H1 (cell line): ENCODE data around the gene TMEM135. TPM values are rescaled to one million over a fixed set of nuclear protein-coding genes. Genes with fewer than 3 reads are reported as not detected.

ENCODE experiments used
- BCL11A ChIP-seq, 2 experiments: IDR thresholded peaks; one replicate each; pipeline ENCODE4 v1.6.1; 2011; ENCODE audit warnings: low read depth in 2 of 2, low read length in 2 of 2, mild to moderate bottlenecking in 2 of 2
- EGR1 ChIP-seq: IDR thresholded peaks from 2 replicates; pipeline ENCODE4 v1.6.1; 2011; ENCODE audit warnings: low read depth, low read length, borderline replicate concordance
- EP300 ChIP-seq, 2 experiments: IDR thresholded peaks; 1 replicate in 1 of 2; 2 replicates in 1 of 2; pipeline ENCODE4 v1.6.1; 2011 to 2012; ENCODE audit warnings: low read depth in 2 of 2, low read length in 2 of 2, mild to moderate bottlenecking in 2 of 2, borderline replicate concordance in 1 of 2, inconsistent platforms in 1 of 2, moderate library complexity in 1 of 2
- RAD21 ChIP-seq, 2 experiments: IDR thresholded peaks in 1 of 2; conservative IDR thresholded peaks in 1 of 2; 2 replicates each; pipeline ENCODE4 v1.6.1; 2011; ENCODE audit warnings: low read depth in 2 of 2, low read length in 2 of 2, improper control_type of control experiment in 1 of 2, inconsistent platforms in 1 of 2, mild to moderate bottlenecking in 1 of 2, moderate library complexity in 1 of 2
- RNF2 ChIP-seq: fragments of 200-900, 300-1000 bp; sonication (generic); IDR thresholded peaks from 2 replicates; pipeline ENCODE4 v1.7.1; 2016; ENCODE audit warnings: borderline replicate concordance, low read depth, mild to moderate bottlenecking, antibody characterized with exemption, low read length; ENCODE audit not compliant: poor library complexity, severe bottlenecking; ENCODE audit errors: missing control alignments
- polyA plus RNA-seq, 7 experiments: library from polyadenylated mRNA; depleted of rRNA in 3 of 7; stranded (reverse) in 5 of 7; unstranded in 2 of 7; fragments of >200 nt in 5 of 7; fragments of 200-250 nt in 2 of 7; gene quantifications; 1 replicate in 5 of 7; 2 replicates in 1 of 7; 4 replicates in 1 of 7; pipeline versions ENCODE4 v1.2.1 to v1.2.3, GENCODE V29; 2011 to 2013; ENCODE audit warnings: missing spikeins in 2 of 7, mixed read lengths in 2 of 7
- total RNA-seq: library from RNA; stranded (reverse); fragmentation: NEBNext Ultra II Directional; extraction: Animal tissue kit (Norgen Biotek cat#: 25700); gene quantifications from 2 replicates; pipeline ENCODE4 v1.2.1, GENCODE V29; 2021
- TF ChIP-seq, protein P1 (sequence below): fragments of 300-600 bp; sonication (generic); IDR thresholded peaks from 2 replicates; pipeline ENCODE4 v1.7.1; 2012; ENCODE audit warnings: low read length, moderate library complexity, mild to moderate bottlenecking, inconsistent platforms; ENCODE audit not compliant: insufficient replicate concordance
- TF ChIP-seq, protein P2 (sequence below): IDR thresholded peaks from 2 replicates; pipeline ENCODE4 v1.6.1; 2012; ENCODE audit warnings: inconsistent platforms

Gene TMEM135
- total and polyA plus RNA-seq, 2 of the 8 experiments (the other 6 are each of a cell fraction or from before 2014, with no cell fraction given), result 9.3 to 31.3 TPM

GRCh38 chr11:86999859-87000753 lies 37.6 kb upstream of the TMEM135 start (continued):
- TF ChIP-seq, protein P1, sequence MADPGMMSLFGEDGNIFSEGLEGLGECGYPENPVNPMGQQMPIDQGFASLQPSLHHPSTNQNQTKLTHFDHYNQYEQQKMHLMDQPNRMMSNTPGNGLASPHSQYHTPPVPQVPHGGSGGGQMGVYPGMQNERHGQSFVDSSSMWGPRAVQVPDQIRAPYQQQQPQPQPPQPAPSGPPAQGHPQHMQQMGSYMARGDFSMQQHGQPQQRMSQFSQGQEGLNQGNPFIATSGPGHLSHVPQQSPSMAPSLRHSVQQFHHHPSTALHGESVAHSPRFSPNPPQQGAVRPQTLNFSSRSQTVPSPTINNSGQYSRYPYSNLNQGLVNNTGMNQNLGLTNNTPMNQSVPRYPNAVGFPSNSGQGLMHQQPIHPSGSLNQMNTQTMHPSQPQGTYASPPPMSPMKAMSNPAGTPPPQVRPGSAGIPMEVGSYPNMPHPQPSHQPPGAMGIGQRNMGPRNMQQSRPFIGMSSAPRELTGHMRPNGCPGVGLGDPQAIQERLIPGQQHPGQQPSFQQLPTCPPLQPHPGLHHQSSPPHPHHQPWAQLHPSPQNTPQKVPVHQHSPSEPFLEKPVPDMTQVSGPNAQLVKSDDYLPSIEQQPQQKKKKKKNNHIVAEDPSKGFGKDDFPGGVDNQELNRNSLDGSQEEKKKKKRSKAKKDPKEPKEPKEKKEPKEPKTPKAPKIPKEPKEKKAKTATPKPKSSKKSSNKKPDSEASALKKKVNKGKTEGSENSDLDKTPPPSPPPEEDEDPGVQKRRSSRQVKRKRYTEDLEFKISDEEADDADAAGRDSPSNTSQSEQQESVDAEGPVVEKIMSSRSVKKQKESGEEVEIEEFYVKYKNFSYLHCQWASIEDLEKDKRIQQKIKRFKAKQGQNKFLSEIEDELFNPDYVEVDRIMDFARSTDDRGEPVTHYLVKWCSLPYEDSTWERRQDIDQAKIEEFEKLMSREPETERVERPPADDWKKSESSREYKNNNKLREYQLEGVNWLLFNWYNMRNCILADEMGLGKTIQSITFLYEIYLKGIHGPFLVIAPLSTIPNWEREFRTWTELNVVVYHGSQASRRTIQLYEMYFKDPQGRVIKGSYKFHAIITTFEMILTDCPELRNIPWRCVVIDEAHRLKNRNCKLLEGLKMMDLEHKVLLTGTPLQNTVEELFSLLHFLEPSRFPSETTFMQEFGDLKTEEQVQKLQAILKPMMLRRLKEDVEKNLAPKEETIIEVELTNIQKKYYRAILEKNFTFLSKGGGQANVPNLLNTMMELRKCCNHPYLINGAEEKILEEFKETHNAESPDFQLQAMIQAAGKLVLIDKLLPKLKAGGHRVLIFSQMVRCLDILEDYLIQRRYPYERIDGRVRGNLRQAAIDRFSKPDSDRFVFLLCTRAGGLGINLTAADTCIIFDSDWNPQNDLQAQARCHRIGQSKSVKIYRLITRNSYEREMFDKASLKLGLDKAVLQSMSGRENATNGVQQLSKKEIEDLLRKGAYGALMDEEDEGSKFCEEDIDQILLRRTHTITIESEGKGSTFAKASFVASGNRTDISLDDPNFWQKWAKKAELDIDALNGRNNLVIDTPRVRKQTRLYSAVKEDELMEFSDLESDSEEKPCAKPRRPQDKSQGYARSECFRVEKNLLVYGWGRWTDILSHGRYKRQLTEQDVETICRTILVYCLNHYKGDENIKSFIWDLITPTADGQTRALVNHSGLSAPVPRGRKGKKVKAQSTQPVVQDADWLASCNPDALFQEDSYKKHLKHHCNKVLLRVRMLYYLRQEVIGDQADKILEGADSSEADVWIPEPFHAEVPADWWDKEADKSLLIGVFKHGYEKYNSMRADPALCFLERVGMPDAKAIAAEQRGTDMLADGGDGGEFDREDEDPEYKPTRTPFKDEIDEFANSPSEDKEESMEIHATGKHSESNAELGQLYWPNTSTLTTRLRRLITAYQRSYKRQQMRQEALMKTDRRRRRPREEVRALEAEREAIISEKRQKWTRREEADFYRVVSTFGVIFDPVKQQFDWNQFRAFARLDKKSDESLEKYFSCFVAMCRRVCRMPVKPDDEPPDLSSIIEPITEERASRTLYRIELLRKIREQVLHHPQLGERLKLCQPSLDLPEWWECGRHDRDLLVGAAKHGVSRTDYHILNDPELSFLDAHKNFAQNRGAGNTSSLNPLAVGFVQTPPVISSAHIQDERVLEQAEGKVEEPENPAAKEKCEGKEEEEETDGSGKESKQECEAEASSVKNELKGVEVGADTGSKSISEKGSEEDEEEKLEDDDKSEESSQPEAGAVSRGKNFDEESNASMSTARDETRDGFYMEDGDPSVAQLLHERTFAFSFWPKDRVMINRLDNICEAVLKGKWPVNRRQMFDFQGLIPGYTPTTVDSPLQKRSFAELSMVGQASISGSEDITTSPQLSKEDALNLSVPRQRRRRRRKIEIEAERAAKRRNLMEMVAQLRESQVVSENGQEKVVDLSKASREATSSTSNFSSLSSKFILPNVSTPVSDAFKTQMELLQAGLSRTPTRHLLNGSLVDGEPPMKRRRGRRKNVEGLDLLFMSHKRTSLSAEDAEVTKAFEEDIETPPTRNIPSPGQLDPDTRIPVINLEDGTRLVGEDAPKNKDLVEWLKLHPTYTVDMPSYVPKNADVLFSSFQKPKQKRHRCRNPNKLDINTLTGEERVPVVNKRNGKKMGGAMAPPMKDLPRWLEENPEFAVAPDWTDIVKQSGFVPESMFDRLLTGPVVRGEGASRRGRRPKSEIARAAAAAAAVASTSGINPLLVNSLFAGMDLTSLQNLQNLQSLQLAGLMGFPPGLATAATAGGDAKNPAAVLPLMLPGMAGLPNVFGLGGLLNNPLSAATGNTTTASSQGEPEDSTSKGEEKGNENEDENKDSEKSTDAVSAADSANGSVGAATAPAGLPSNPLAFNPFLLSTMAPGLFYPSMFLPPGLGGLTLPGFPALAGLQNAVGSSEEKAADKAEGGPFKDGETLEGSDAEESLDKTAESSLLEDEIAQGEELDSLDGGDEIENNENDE, result no peak
- TF ChIP-seq BCL11A (IDR thresholded peaks at IDR 0.05; ENCODE audit: low read depth in 2 of 2, low read length in 2 of 2) (no peak), RAD21 (IDR thresholded peaks at IDR 0.05 in 1 of 2, conservative IDR thresholded peaks at IDR 0.05 in 1 of 2; ENCODE audit: low read depth in 2 of 2, low read length in 2 of 2) (no peak), EP300 (IDR thresholded peaks at IDR 0.05; ENCODE audit: borderline replicate concordance in 1 of 2, low read depth in 2 of 2, low read length in 2 of 2) (no peak), EGR1 (no peak), RNF2 (no peak)
- TF ChIP-seq, protein P2, sequence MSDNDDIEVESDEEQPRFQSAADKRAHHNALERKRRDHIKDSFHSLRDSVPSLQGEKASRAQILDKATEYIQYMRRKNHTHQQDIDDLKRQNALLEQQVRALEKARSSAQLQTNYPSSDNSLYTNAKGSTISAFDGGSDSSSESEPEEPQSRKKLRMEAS, result no peak
